HEK293T (cell line): Measurements from ENCODE around the gene UGT1A10.

Experiments
- CTCF ChIA-PET: fragments of 350-600 bp; formaldehyde crosslinking; extraction: SDS; loops from one replicate; lab custom pipeline; 2021; ENCODE audit warnings: antibody characterized with exemption, inconsistent platforms; lab: Yijun Ruan, JAX
- POLR2A ChIA-PET: fragments of 350-600 bp; formaldehyde crosslinking; extraction: SDS; loops from one replicate; lab custom pipeline; 2020; ENCODE audit warnings: antibody characterized with exemption, inconsistent platforms; lab: Yijun Ruan, JAX
- DNase-seq: peaks from one replicate; pipeline ENCODE4 v3.0.0; 2012; ENCODE audit warnings: mixed read lengths; ENCODE audit errors: extremely low spot score
- ARNT ChIP-seq: fragments of 450-650 bp; IDR thresholded peaks from 2 replicates; pipeline ENCODE4 v1.6.1; 2017; ENCODE audit warnings: mild to moderate bottlenecking
- BHLHE40 ChIP-seq: fragments of 450-650 bp; IDR thresholded peaks from 2 replicates; pipeline ENCODE4 v1.6.1; 2016; ENCODE audit warnings: mild to moderate bottlenecking, moderate library complexity, borderline replicate concordance
- CTBP1 ChIP-seq: fragments of 450-650 bp; IDR thresholded peaks from 2 replicates; pipeline ENCODE4 v1.6.1; 2016; ENCODE audit warnings: borderline replicate concordance
- ELF4 ChIP-seq: fragments of 450-650 bp; IDR thresholded peaks from 2 replicates; pipeline ENCODE4 v1.6.1; 2017; ENCODE audit warnings: antibody characterized with exemption
- FOXA1 ChIP-seq: fragments of 450-650 bp; IDR thresholded peaks from 2 replicates; pipeline ENCODE4 v1.6.1; 2016; ENCODE audit warnings: mild to moderate bottlenecking
- FOXK2 ChIP-seq: fragments of 450-650 bp; IDR thresholded peaks from 2 replicates; pipeline ENCODE4 v1.6.1; 2016; ENCODE audit warnings: mild to moderate bottlenecking
- FOXM1 ChIP-seq: fragments of 450-650 bp; IDR thresholded peaks from 2 replicates; pipeline ENCODE4 v1.6.1; 2017; ENCODE audit warnings: mild to moderate bottlenecking, borderline replicate concordance
- HDGF ChIP-seq: fragments of 450-650 bp; IDR thresholded peaks from 2 replicates; pipeline ENCODE4 v1.6.1; 2017; ENCODE audit warnings: antibody characterized with exemption, borderline replicate concordance
- L3MBTL2 ChIP-seq: fragments of 450-650 bp; conservative IDR thresholded peaks from 2 replicates; pipeline ENCODE4 v1.6.1; 2016; ENCODE audit warnings: mild to moderate bottlenecking
- LEF1 ChIP-seq: fragments of 450-650 bp; IDR thresholded peaks from 2 replicates; pipeline ENCODE4 v1.6.1; 2017; ENCODE audit warnings: mild to moderate bottlenecking, borderline replicate concordance
- NFRKB ChIP-seq: fragments of 450-650 bp; IDR thresholded peaks from 2 replicates; pipeline ENCODE4 v1.6.1; 2016; ENCODE audit warnings: mild to moderate bottlenecking, moderate library complexity
- SP1 ChIP-seq: fragments of 450-650 bp; IDR thresholded peaks from 2 replicates; pipeline ENCODE4 v1.6.1; 2017
- SUZ12 ChIP-seq: fragments of 450-650 bp; IDR thresholded peaks from 2 replicates; pipeline ENCODE4 v1.6.1; 2016; ENCODE audit warnings: mild to moderate bottlenecking
- TARDBP ChIP-seq: fragments of 450-650 bp; IDR thresholded peaks from 2 replicates; pipeline ENCODE4 v1.6.1; 2016
- ZNF384 ChIP-seq: fragments of 450-650 bp; IDR thresholded peaks from 2 replicates; pipeline ENCODE4 v1.6.1; 2016
- TF ChIP-seq, protein P1 (sequence below): fragments of 450-650 bp; IDR thresholded peaks from 2 replicates; pipeline ENCODE4 v1.6.1; 2016

The UGT1A10 gene

DNA sequence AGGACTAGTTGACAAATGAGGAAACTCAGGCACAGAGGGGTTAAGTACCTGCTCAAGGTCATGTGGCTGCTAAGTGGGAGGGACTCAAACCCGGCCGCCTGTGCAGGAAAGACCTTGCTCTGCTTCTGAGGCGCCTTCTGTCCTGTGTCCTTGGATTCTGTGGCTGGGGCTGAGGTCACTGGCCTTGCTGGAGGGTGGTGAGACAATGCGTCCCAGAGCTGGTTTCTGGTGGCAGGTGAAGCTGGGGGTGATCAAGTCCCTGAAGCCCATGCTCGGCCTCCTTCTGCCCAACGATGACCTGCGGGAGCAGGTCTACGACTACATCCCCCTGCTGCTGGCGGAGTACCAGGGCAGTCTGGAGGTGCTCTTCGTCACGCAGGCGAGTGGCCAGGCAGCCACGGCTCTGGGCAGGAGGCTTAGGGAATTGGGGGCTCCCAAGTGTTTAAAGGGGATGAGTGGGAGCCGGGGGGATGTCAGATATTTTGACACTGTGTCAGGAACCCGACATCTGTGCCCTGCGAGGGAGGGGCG is 157.9 kb downstream of the UGT1A10 start:
- TF ChIP-seq ZNF384 (no peak), HDGF (no peak), FOXM1 (no peak), SUZ12 (no peak), LEF1 (no peak), SP1 (no peak), ARNT (no peak), FOXA1 (no peak), TARDBP (no peak)
- POLR2A ChIA-PET: no interaction called here
- DNase-seq: no peak
- CTCF ChIA-PET: no interaction called here

- ChIA-PET CTCF (no interaction called here), POLR2A (no interaction called here)
- no peak for DNase-seq
- no peak for TF ChIP-seq CTBP1
- TF ChIP-seq FOXA1: no peak
- TF ChIP-seq NFRKB: no peak
- no peak for TF ChIP-seq BHLHE40
- TF ChIP-seq ZNF384: no peak
- no peak for TF ChIP-seq L3MBTL2
- TF ChIP-seq FOXM1: no peak
Observed at GRCh38 chr2:233795735-233796171, 159.5 kb downstream of the UGT1A10 start.

GRCh38 chr2:233796254-233796653 is 160.0 kb downstream of the UGT1A10 start:
- DNase-seq: no peak
- POLR2A ChIA-PET: no interaction called here
- CTCF ChIA-PET: no interaction called here
- no peak for TF ChIP-seq LEF1
- no peak for TF ChIP-seq ELF4
- TF ChIP-seq BHLHE40: no peak
- TF ChIP-seq SUZ12: no peak
- no peak for TF ChIP-seq SP1
- no peak for TF ChIP-seq TARDBP
- TF ChIP-seq, protein P1, sequence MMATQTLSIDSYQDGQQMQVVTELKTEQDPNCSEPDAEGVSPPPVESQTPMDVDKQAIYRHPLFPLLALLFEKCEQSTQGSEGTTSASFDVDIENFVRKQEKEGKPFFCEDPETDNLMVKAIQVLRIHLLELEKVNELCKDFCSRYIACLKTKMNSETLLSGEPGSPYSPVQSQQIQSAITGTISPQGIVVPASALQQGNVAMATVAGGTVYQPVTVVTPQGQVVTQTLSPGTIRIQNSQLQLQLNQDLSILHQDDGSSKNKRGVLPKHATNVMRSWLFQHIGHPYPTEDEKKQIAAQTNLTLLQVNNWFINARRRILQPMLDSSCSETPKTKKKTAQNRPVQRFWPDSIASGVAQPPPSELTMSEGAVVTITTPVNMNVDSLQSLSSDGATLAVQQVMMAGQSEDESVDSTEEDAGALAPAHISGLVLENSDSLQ: no peak
- TF ChIP-seq HDGF: no peak

GRCh38 chr2:233798335-233799086 is 162.3 kb downstream of the UGT1A10 start:
- CTCF ChIA-PET: no interaction called here
- POLR2A ChIA-PET: no interaction called here
- DNase-seq: no peak
- TF ChIP-seq BHLHE40 (no peak), HDGF (no peak), FOXA1 (no peak), L3MBTL2 (no peak), ZNF384 (no peak), SUZ12 (no peak), ELF4 (no peak)

DNA sequence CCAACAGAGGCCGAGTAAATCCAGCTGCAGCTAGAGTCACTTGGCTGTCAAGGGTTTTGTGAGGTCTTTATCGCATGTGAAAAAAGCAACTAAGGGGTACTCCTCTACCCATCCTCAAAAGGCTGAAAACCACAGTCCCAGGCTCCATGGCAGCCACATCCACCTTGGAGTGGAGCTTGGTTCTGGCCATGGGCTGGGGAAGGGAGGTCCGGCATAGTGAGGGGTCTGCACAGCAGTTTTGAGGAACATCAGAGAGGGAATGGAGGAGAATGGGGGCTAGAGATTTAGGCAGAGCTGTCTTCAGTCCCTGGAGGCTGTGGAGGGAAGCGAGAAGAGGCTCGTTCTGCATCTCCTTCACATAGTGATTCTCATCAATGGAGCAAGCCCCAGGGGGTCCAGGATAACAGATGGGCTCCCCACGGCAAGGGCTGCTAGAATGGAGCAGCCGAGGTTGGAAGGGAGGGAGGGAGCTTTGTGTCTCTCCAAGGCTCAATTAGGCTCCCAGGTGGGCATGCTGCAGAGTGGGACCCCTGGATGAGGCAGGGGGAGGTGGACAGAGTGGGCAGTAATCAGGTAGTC is 162.9 kb downstream of the UGT1A10 start:
- ChIA-PET POLR2A (no interaction called here), CTCF (no interaction called here)
- DNase-seq: no peak
- TF ChIP-seq FOXM1: no peak

- POLR2A ChIA-PET: no interaction called here
- TF ChIP-seq LEF1 (no peak), NFRKB (no peak), TARDBP (no peak), SUZ12 (no peak), BHLHE40 (no peak), FOXM1 (no peak), HDGF (no peak), SP1 (no peak)
- TF ChIP-seq, protein P1: no peak
- CTCF ChIA-PET: no interaction called here
- no peak for DNase-seq
Observed at GRCh38 chr2:233799716-233800115, 163.5 kb downstream of the UGT1A10 start.

DNA sequence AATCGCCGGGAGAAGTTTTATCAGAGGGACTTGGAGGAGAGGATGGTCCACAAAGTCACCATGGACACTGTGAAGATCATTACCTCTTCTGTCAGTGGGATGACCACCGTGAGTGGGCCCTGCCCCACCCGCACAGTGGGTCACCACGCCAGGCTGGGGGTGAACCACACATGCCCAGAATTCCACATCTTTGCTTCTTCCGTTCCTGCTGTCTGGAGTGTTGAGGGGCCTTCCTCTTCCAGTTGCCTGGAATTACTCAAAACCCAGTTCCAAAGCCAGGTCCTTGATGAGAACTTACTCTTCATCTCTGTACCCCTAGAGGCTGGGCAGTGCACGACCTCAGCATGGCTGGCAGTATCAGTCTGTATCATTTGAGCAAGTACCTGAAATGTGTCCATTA is 164.0 kb downstream of the UGT1A10 start:
- no peak for DNase-seq
- no peak for TF ChIP-seq FOXA1
- no peak for TF ChIP-seq L3MBTL2
- no peak for TF ChIP-seq ARNT
- TF ChIP-seq NFRKB: no peak
- TF ChIP-seq FOXM1: no peak
- no peak for TF ChIP-seq BHLHE40
- TF ChIP-seq TARDBP: no peak
- no peak for TF ChIP-seq ZNF384
- no peak for TF ChIP-seq ELF4
- TF ChIP-seq SUZ12: no peak
- TF ChIP-seq SP1: no peak
- no peak for TF ChIP-seq FOXK2
- TF ChIP-seq, protein P1: no peak
- no peak for TF ChIP-seq LEF1
- TF ChIP-seq CTBP1: no peak
- no peak for TF ChIP-seq HDGF
- CTCF ChIA-PET: no interaction called here
- POLR2A ChIA-PET: no interaction called here
